ENCODE results near the gene NPBWR2.

The NPBWR2 gene

GRCh38 chr20:64084685-64085152, 22.6 kb downstream of the NPBWR2 start:
- DNase-seq (ENCODE audit: low read depth, low spot score), result no peak

GRCh38 chr20:64083804-64084684, 23.3 kb downstream of the NPBWR2 start, which contains the start of gene LKAAEAR1:
Gene LKAAEAR1, minus strand, starts transcription at chr20:64084398. Its CDS starts 179 bp downstream, at chr20:64084219.
- DNase-seq (ENCODE audit: low read depth, low spot score), result no peak

GRCh38 chr20:64083378-64083803, 24.0 kb downstream of the NPBWR2 start:
- no peak for DNase-seq (ENCODE audit: low read depth, low spot score)

GRCh38 chr20:64082820-64083377, 24.5 kb downstream of the NPBWR2 start:
- no peak for DNase-seq (ENCODE audit: low read depth, low spot score)

- DNase-seq (ENCODE audit: low read depth, low spot score), result no peak
These were observed 25.1 kb downstream of the NPBWR2 start for GRCh38 chr20:64082126-64082731.

GRCh38 chr20:64081624-64081964, 25.8 kb downstream of the NPBWR2 start:
- no peak for DNase-seq (ENCODE audit: low read depth, low spot score)

GRCh38 chr20:64080813-64081623, 26.3 kb downstream of the NPBWR2 start:
- DNase-seq (ENCODE audit: low read depth, low spot score), result no peak

- no peak for DNase-seq (ENCODE audit: low read depth, low spot score)
These were observed 27.2 kb downstream of the NPBWR2 start, which contains the start of gene OPRL1 for GRCh38 chr20:64080013-64080812. Gene OPRL1, plus strand, starts transcription at chr20:64080082. Its CDS starts 12,639 bp downstream, at chr20:64092721.

GRCh38 chr20:64079273-64080012, 27.9 kb downstream of the NPBWR2 start, which contains the start of gene RGS19:
Gene RGS19, minus strand, starts transcription at chr20:64079518. Its CDS starts 2,632 bp downstream, at chr20:64076886.
- peak; percentile 46 for DNase-seq (ENCODE audit: low read depth, low spot score)

- no peak for DNase-seq (ENCODE audit: low read depth, low spot score)
These were observed 28.5 kb downstream of the NPBWR2 start for GRCh38 chr20:64078934-64079272.

- DNase-seq (ENCODE audit: low read depth, low spot score), result peak; percentile 33
These were observed 29.4 kb downstream of the NPBWR2 start for GRCh38 chr20:64077876-64078551.

GRCh38 chr20:64077541-64077875, 29.9 kb downstream of the NPBWR2 start:
- no peak for DNase-seq (ENCODE audit: low read depth, low spot score)

GRCh38 chr20:64077094-64077493, 30.3 kb downstream of the NPBWR2 start:
- DNase-seq (ENCODE audit: low read depth, low spot score), result no peak

GRCh38 chr20:64076061-64076997, 31.0 kb downstream of the NPBWR2 start:
- no peak for DNase-seq (ENCODE audit: low read depth, low spot score)

- DNase-seq (ENCODE audit: low read depth, low spot score), result no peak
These were observed 31.8 kb downstream of the NPBWR2 start for GRCh38 chr20:64075556-64075955.

GRCh38 chr20:64074963-64075362, 32.4 kb downstream of the NPBWR2 start:
- no peak for DNase-seq (ENCODE audit: low read depth, low spot score)

- DNase-seq (ENCODE audit: low read depth, low spot score), result no peak
These were observed 33.1 kb downstream of the NPBWR2 start for GRCh38 chr20:64074184-64074789.

All from activated CD4-positive, CD25-positive, alpha-beta regulatory T cell treated with anti-CD3 and anti-CD28 coated beads, Interleukin-2, amount 50 U/mL, for 16 hours (primary cell).